Measurements from ENCODE around the gene MPPED1. TPM values are rescaled to one million over a fixed set of nuclear protein-coding genes. Genes with fewer than 3 reads are reported as not detected.
A peak's percentile ranks its signal among the peaks of the same experiment; 100 is the strongest.

Gene MPPED1
- total and polyA plus RNA-seq, 2 of the 13 experiments (the other 11 are each of a cell fraction or from before 2014, with no cell fraction given) = 0.77 TPM; not detected in 1

- no peak for TF ChIP-seq ZNF609 (CRISPR knock-in tag; IDR thresholded peaks at IDR 0.05; ENCODE audit: borderline replicate concordance)
- TF ChIP-seq TRIM22 (IDR thresholded peaks at IDR 0.05) = no peak
- no peak for TF ChIP-seq DR1 (CRISPR knock-in tag; IDR thresholded peaks at IDR 0.05)
- no peak for TF ChIP-seq ZNF615 (CRISPR knock-in tag; IDR thresholded peaks at IDR 0.05; ENCODE audit: borderline replicate concordance)
- TF ChIP-seq CC2D1A (CRISPR knock-in tag; IDR thresholded peaks at IDR 0.05) = no peak
- no peak for TF ChIP-seq HBP1 (CRISPR knock-in tag; IDR thresholded peaks at IDR 0.05; ENCODE audit: low read depth)
- no peak for TF ChIP-seq ZNF143 (CRISPR knock-in tag; IDR thresholded peaks at IDR 0.05)
- no peak for TF ChIP-seq ZNF549 (CRISPR knock-in tag; IDR thresholded peaks at IDR 0.05)
- no peak for TF ChIP-seq FOXM1 (CRISPR knock-in tag; IDR thresholded peaks at IDR 0.05)
- TF ChIP-seq MXI1 (IDR thresholded peaks at IDR 0.05; ENCODE audit: borderline replicate concordance, low read depth, low read length) = no peak
- TF ChIP-seq MAFG (CRISPR knock-in tag; IDR thresholded peaks at IDR 0.05) = no peak
- TF ChIP-seq ZNF335 (CRISPR knock-in tag; IDR thresholded peaks at IDR 0.05) = no peak
- no peak for TF ChIP-seq GLMP (CRISPR knock-in tag; IDR thresholded peaks at IDR 0.05; ENCODE audit: borderline replicate concordance)
- TF ChIP-seq ARID2 (CRISPR knock-in tag; IDR thresholded peaks at IDR 0.05; ENCODE audit: borderline replicate concordance) = no peak
- TF ChIP-seq NR2F6 (IDR thresholded peaks at IDR 0.05) = 0 out of 2 replicates have a peak, but pooled peaks have one; percentile 12
- TF ChIP-seq NR2F6 (CRISPR knock-in tag; IDR thresholded peaks at IDR 0.05) = peak; percentile 63; the same call in 1 of the 2 replicates
- TF ChIP-seq NFYB (CRISPR knock-in tag; IDR thresholded peaks at IDR 0.05) = no peak
These were observed 14.8 kb upstream of the MPPED1 start (continued) for GRCh38 chr22:43396934-43397457.
